Measurements from ENCODE around the gene SLC24A3. TPM values are rescaled to one million over a fixed set of nuclear protein-coding genes. Genes with fewer than 3 reads are reported as not detected.

SLC24A3 gene
- total and polyA plus RNA-seq, 2 of the 13 experiments (the other 11 are each of a cell fraction or from before 2014, with no cell fraction given) = not detected

DNA sequence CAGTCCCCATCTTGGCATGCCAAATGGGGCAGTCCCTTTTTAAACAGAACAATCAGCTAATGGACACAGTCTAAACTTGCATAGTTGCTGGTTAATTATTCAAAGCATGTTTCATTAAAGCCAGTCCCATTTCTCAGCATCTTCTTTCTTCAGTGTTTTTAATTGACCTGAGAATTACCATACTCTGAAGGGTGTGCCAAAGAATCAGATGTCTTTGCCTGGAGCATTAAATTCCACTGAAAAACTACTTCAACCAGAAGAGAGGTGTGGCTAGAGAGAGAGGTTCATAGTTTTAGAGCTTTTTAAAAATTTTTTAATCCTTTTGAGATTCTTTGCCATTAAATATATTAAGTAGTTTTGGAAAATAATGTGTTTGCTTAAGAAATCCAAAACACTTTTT, 37.9 kb downstream of the SLC24A3 start:
- Histone ChIP-seq H3K4me3 (replicated peaks in 1 of 3; ENCODE audit: insufficient read depth in 1 of 3, low read depth in 2 of 3, low read length in 3 of 3) (no peak overlapping the region), H3K4me1 (ENCODE audit: insufficient read depth, low read length) (no peaks in the 10 kb centered on the region), H2AFZ (ENCODE audit: low read length) (no peak overlapping the region), H3K4me2 (ENCODE audit: low read depth, low read length) (no peak overlapping the region), H3K9ac (ENCODE audit: insufficient read depth, low read depth, low read length) (no peak overlapping the region), H3K27ac (ENCODE audit: extremely low read length, insufficient read depth, low read length) (no peak overlapping the region), H3K27me3 (ENCODE audit: control insufficient read depth in 1 of 2, insufficient read depth in 2 of 2, low read length in 2 of 2) (no peaks in the 10 kb centered on the region), H3K9me3 (ENCODE audit: low read length) (no peaks in the 10 kb centered on the region), H3K79me2 (ENCODE audit: insufficient read depth, low read length) (no peaks in the 10 kb centered on the region), H4K20me1 (ENCODE audit: insufficient read depth, low read length) (no peaks in the 10 kb centered on the region), H3K36me3 (replicated peaks in 1 of 2; ENCODE audit: control insufficient read depth in 1 of 2, insufficient read depth in 2 of 2, low read length in 2 of 2) (no peaks in the 10 kb centered on the region)
- intact Hi-C loops (cut with micrococcal nuclease; ENCODE audit: unreplicated experiment) (no loop called here), in situ Hi-C loops (cut with HindIII; ENCODE audit: extremely low pct_ligation_motif_present, low pct_unique_long_range_greater_than_20kb) (no loop called here)
- no TSS peak for BruUV-seq (replicated peaks)
- POLR2A ChIA-PET = no interaction called here
- CTCF ChIA-PET (ENCODE audit: low intra/inter-chr PET ratio, low total read pairs) = no interaction called here
- DNase-seq (ENCODE audit: low spot score) = no peak
- FAIRE-seq = no peak
- no peak for ATAC-seq
- TF ChIP-seq ZC3H4 (CRISPR knock-in tag; IDR thresholded peaks at IDR 0.05; ENCODE audit: borderline replicate concordance) (no peak), ZNF33B (CRISPR knock-in tag; IDR thresholded peaks at IDR 0.05) (no peak), ZNF547 (CRISPR knock-in tag; IDR thresholded peaks at IDR 0.05) (no peak), SUZ12 (IDR thresholded peaks at IDR 0.05; ENCODE audit: low read depth, low read length) (no peak), GATAD1 (CRISPR knock-in tag; IDR thresholded peaks at IDR 0.05) (no peak), KLF15 (CRISPR knock-in tag; IDR thresholded peaks at IDR 0.05; ENCODE audit: borderline replicate concordance) (no peak), ZNF75D (CRISPR knock-in tag; IDR thresholded peaks at IDR 0.05; ENCODE audit: borderline replicate concordance) (no peak), TBP (CRISPR knock-in tag; IDR thresholded peaks at IDR 0.05) (no peak), ZNF354B (CRISPR knock-in tag; IDR thresholded peaks at IDR 0.05) (no peak), ZNF230 (CRISPR knock-in tag; IDR thresholded peaks at IDR 0.05) (no peak)
- TF ChIP-seq, protein P1, sequence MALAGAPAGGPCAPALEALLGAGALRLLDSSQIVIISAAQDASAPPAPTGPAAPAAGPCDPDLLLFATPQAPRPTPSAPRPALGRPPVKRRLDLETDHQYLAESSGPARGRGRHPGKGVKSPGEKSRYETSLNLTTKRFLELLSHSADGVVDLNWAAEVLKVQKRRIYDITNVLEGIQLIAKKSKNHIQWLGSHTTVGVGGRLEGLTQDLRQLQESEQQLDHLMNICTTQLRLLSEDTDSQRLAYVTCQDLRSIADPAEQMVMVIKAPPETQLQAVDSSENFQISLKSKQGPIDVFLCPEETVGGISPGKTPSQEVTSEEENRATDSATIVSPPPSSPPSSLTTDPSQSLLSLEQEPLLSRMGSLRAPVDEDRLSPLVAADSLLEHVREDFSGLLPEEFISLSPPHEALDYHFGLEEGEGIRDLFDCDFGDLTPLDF (CRISPR knock-in tag; IDR thresholded peaks at IDR 0.05) = no peak
